Endodermal cell (in vitro differentiated cells): Measurements from ENCODE around the gene CFAP69. TPM values are rescaled to one million over a fixed set of nuclear protein-coding genes. Genes with fewer than 3 reads are reported as not detected.

ENCODE experiments used
- DNase-seq: peaks from one replicate; pipeline ENCODE4 v3.0.0-alpha.2; 2017
- H3K27ac ChIP-seq: 2 replicates; pipeline ENCODE4 v1.5.1; 2013; ENCODE audit warnings: mild to moderate bottlenecking, low read depth, low read length, moderate library complexity
- H3K27me3 ChIP-seq: 2 replicates; pipeline ENCODE4 v1.6.1; 2013; ENCODE audit warnings: mild to moderate bottlenecking, low read length, moderate library complexity; ENCODE audit not compliant: insufficient read depth, control insufficient read depth, poor library complexity, severe bottlenecking
- H3K36me3 ChIP-seq: 2 replicates; pipeline ENCODE4 v1.7.0; 2013; ENCODE audit warnings: mild to moderate bottlenecking, low read length, moderate library complexity; ENCODE audit not compliant: control insufficient read depth, insufficient read depth
- H3K4me1 ChIP-seq: one replicate; pipeline ENCODE4 v1.7.0; 2013; ENCODE audit warnings: low read length; ENCODE audit not compliant: control insufficient read depth, insufficient read depth
- H3K4me3 ChIP-seq: 2 replicates; pipeline ENCODE4 v1.5.1; 2013; ENCODE audit warnings: mild to moderate bottlenecking, low read length, moderate library complexity
- H3K9ac ChIP-seq: 2 replicates; pipeline ENCODE4 v1.6.1; 2013; ENCODE audit warnings: mild to moderate bottlenecking, low read length, moderate library complexity; ENCODE audit not compliant: poor library complexity, severe bottlenecking; ENCODE audit errors: extremely low read depth
- H3K9me3 ChIP-seq: 2 replicates; pipeline ENCODE4 v1.6.1; 2013; ENCODE audit warnings: mild to moderate bottlenecking, low read length, moderate library complexity; ENCODE audit not compliant: control insufficient read depth
- H3K27ac Mint-ChIP-seq: 2 replicates; pipeline ENCODE4 v1.8.0; 2020; ENCODE audit warnings: mixed read lengths
- H3K27me3 Mint-ChIP-seq: 2 replicates; pipeline ENCODE4 v1.8.0; 2021; ENCODE audit warnings: mild to moderate bottlenecking, mixed read lengths; ENCODE audit not compliant: insufficient read depth
- H3K36me3 Mint-ChIP-seq: 2 replicates; pipeline ENCODE4 v1.8.0; 2020; ENCODE audit warnings: low read depth, mixed read lengths
- H3K4me1 Mint-ChIP-seq: 2 replicates; pipeline ENCODE4 v1.8.0; 2020; ENCODE audit warnings: mixed read lengths
- H3K4me3 Mint-ChIP-seq: 2 replicates; pipeline ENCODE4 v1.8.0; 2020; ENCODE audit warnings: mild to moderate bottlenecking, moderate library complexity, mixed read lengths
- H3K9me3 Mint-ChIP-seq: 2 replicates; pipeline ENCODE4 v1.8.0; 2020; ENCODE audit warnings: mild to moderate bottlenecking, mixed read lengths
- CTCF ChIP-seq: fragments of 200-600 bp; sonication (generic); conservative IDR thresholded peaks from 2 replicates; pipeline ENCODE4 v1.5.0; 2021; ENCODE audit warnings: antibody characterized with exemption, mild to moderate bottlenecking
- WGBS, 2 experiments: methylation state at CpG; one replicate each; pipeline versions ENCODE4 v1.1.5 to v1.1.7; 2013; ENCODE audit warnings: missing lambda C conversion rate in 2 of 2, mixed read lengths in 1 of 2; ENCODE audit not compliant: insufficient coverage in 1 of 2, insufficient read length in 1 of 2; 5-methylcytosine and 5-hydroxymethylcytosine counted together
- long read RNA-seq, 4 experiments: library from polyadenylated mRNA in 2 of 4; library from RNA in 1 of 4; library from capped mRNA in 1 of 4; stranded (forward) in 3 of 4; unstranded in 1 of 4; transcript quantifications; one replicate each; pipeline ENCODE4 v2.0.0, GENCODE V29; 2020 to 2021; ENCODE audit warnings: inconsistent platforms in 1 of 4
- polyA plus RNA-seq, 2 experiments: library from polyadenylated mRNA; stranded (reverse); fragments of 50-300 nt; gene quantifications; one replicate each; pipeline ENCODE4 v1.2.3, GENCODE V29; 2013
- total RNA-seq, 2 donors: library from RNA; stranded (reverse); fragmentation: NEBNext Ultra II Directional in 1 of 2; extraction: Animal tissue kit (Norgen Biotek cat#: 25700) in 1 of 2; gene quantifications; 2 replicates in 1 of 2; 3 replicates in 1 of 2; pipeline ENCODE4 v1.2.1, GENCODE V29; 2021

CFAP69 gene
- 1 to 10 TPM; 4.9 to 6.6 TPM for total RNA-seq
- 4.1 TPM for polyA plus RNA-seq (2013, experiment 1 of 2)
- 3.3 TPM for polyA plus RNA-seq (2013, experiment 2 of 2)
- long read RNA-seq, experiment 1, partial matches to known transcripts, result 1 of 2 reads
- long read RNA-seq, experiment 1, other reads (novel, unspliced or antisense), result 1 of 2 reads
- long read RNA-seq, experiment 2, partial matches to known transcripts, result 1 of 10 reads
- long read RNA-seq, experiment 2, other reads (novel, unspliced or antisense), result 9 of 10 reads
- long read RNA-seq, experiment 3, partial matches to known transcripts, result 1 of 6 reads
- long read RNA-seq, experiment 3, other reads (novel, unspliced or antisense), result 3 of 6 reads
- long read RNA-seq, experiment 4, partial matches to known transcripts, result 3 of 4 reads
- long read RNA-seq, experiment 4, other reads (novel, unspliced or antisense), result 1 of 4 reads

- Histone ChIP-seq H3K27ac (no peak within 1 kb of the TSS), H3K4me1 (peaks cover 3% of the 10 kb centered on the region), H3K9me3 (no peaks in the 10 kb centered on the region), H3K9ac (peak within 1 kb of the TSS; percentile 78), H3K4me3 (peak within 1 kb of the TSS; percentile 91), H3K36me3 (no peaks in the 10 kb centered on the region), H3K27me3 (no peaks in the 10 kb centered on the region)
- Mint-ChIP-seq H3K4me3 (peak within 1 kb of the TSS; percentile 85), H3K27me3 (peaks cover 52% of the 10 kb centered on the region), H3K27ac (peak within 1 kb of the TSS; percentile 86), H3K9me3 (no peaks in the 10 kb centered on the region), H3K36me3 (no peaks in the 10 kb centered on the region), H3K4me1 (peaks cover 32% of the 10 kb centered on the region)
- TF ChIP-seq CTCF, result peak; percentile 59
- DNase-seq, result peak; percentile 98
- WGBS, 2 experiments, result 1 to 2% methylated on average over 11 to 59 of the region's 59 CpGs
These were observed at the start of gene CFAP69 for GRCh38 chr7:90244909-90245851. Gene CFAP69 (plus strand): TSS chr7:90245174. CDS start chr7:90245425, 251 bp downstream.

GRCh38 chr7:90201500-90202195, 43.3 kb upstream of the CFAP69 start:
- Mint-ChIP-seq H3K9me3 (peaks cover 3% of the 10 kb centered on the region), H3K4me3 (no peak overlapping the region), H3K4me1 (no peaks in the 10 kb centered on the region), H3K27me3 (peaks cover 1% of the 10 kb centered on the region), H3K27ac (no peak overlapping the region), H3K36me3 (no peaks in the 10 kb centered on the region)
- Histone ChIP-seq H3K9me3 (no peaks in the 10 kb centered on the region), H3K9ac (no peak overlapping the region), H3K27ac (no peak overlapping the region), H3K4me1 (no peaks in the 10 kb centered on the region), H3K36me3 (no peaks in the 10 kb centered on the region), H3K4me3 (no peak overlapping the region), H3K27me3 (no peaks in the 10 kb centered on the region)
- DNase-seq, result no peak
- no peak for TF ChIP-seq CTCF
- 93 to 100% methylated on average over 1 of the region's 2 CpGs for WGBS, 2 experiments

- no peak overlapping the region for H3K27ac Mint-ChIP-seq
These were observed 37.0 kb upstream of the CFAP69 start for GRCh38 chr7:90207956-90208355.

More at GRCh38 chr7:90207956-90208355, 37.0 kb upstream of the CFAP69 start:
- no peak overlapping the region for H3K9ac ChIP-seq
- Mint-ChIP-seq H3K9me3 (peaks cover 3% of the 10 kb centered on the region), H3K27me3 (peaks cover 21% of the 10 kb centered on the region), H3K4me1 (peaks cover 13% of the 10 kb centered on the region), H3K36me3 (no peaks in the 10 kb centered on the region), H3K4me3 (no peak overlapping the region)
- DNase-seq, result no peak
- no peak for TF ChIP-seq CTCF
- no peak overlapping the region for H3K27ac ChIP-seq
- WGBS, 2 experiments, result 86% methylated on average over 1 of the region's 1 CpG; no CpG with 5 or more reads in 1 of the 2 experiments
- H3K9me3 ChIP-seq, result no peaks in the 10 kb centered on the region
- no peaks in the 10 kb centered on the region for H3K4me1 ChIP-seq
- peaks cover 19% of the 10 kb centered on the region for H3K27me3 ChIP-seq
- no peaks in the 10 kb centered on the region for H3K36me3 ChIP-seq
- H3K4me3 ChIP-seq, result no peak overlapping the region
